Stimulated activated CD4-positive, alpha-beta T cell treated with anti-CD3 and anti-CD28 coated beads, Interleukin-15, amount 100 ng/mL, for 48 hours (primary cell): Measurements from ENCODE around the gene PPFIA2.

ENCODE experiments used
- DNase-seq, 2 donors: peaks; one replicate each; pipeline ENCODE4 v3.0.0-alpha.2; 2020; ENCODE audit warnings: low read depth in 2 of 2

Gene PPFIA2

GRCh38 chr12:81546811-81547210 lies 212.3 kb downstream of the PPFIA2 start:
- DNase-seq: no peak

- no peak for DNase-seq
Measured at GRCh38 chr12:81543621-81544139, 215.5 kb downstream of the PPFIA2 start.

GRCh38 chr12:81542065-81543010 lies 216.8 kb downstream of the PPFIA2 start:
- no peak for DNase-seq

GRCh38 chr12:81541121-81541520 lies 218.0 kb downstream of the PPFIA2 start:
- no peak for DNase-seq

DNA sequence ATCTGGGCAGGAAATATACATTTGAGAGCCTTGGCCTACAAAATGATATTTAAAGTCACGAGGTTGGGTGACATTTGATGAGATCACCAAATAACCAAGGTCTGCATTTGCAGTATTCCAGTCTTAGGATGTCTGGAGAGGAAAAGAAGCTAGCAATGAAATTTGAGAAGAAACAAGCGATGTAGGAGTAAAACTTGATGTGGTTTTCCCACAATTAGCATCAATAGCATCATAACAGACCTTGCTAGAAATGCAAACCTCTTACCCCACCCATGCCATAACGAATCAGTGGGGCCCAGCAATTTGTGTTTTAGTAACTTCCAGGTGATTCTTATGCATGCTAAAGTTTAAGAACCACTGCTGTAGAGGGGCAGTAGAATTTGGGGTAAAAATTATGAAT lies 219.9 kb downstream of the PPFIA2 start:
- no peak for DNase-seq

GRCh38 chr12:81533054-81533453 lies 226.1 kb downstream of the PPFIA2 start:
- no peak for DNase-seq

- DNase-seq: no peak
Measured at GRCh38 chr12:81530352-81530751, 228.8 kb downstream of the PPFIA2 start.

DNA sequence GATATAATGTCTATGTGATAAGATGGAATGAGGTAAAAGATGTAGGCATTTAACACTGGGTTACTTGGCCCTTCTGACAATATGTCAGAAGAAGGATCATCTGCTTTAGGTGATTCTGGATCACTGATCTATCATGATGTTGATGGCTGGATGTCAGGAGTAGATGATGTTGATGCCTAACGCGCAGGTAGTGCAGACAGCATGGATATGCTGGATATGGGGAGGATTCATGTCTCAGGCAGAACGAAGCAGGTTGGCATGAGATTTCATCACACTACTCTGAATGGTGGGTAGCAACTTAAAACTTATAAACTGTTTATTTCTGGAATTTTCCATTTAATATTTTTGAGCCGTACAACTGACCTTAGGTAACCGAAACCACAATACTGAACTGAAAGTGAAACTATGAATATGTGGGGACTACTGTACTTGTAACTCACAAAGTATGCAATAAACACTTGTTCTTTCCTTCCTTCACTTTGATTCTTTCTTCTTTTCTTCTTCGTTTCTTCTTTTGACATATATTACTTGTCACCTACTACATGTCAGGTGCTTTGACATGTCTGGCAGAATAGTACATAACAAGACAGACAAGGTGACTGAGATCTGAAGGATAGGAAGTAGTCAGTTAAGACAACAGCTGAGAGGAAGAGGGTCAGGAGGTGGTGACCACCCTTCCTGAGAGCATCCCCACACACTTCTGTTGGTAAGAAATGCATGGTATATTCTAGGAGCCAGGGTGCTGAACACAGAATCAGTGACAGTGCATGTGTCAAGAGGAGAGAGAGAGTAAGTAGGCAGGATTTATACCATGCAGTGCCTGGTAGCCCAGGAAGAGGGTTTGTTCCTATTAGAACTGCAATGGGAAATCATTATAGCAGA lies 238.8 kb downstream of the PPFIA2 start:
- no peak for DNase-seq

DNA sequence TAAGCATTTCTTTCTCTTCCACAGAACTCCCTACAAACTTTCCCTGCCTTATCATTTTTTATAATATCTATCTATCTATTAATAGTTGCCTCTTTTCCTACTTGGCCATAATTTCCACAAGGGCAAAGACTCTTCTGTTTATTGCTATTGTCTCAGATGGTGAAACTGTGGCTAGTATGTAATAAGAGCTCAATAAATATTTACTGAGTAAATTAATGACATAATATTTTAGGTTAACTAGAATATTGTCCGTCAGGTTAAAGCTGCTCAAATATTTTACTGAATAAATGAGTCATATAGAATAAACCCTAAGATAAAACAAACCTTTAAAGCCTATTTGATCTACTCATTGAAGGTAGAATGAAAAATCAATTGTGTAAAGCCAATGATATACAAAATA lies 240.5 kb downstream of the PPFIA2 start:
- DNase-seq: no peak

- no peak for DNase-seq
Measured at GRCh38 chr12:81517296-81517695, 241.9 kb downstream of the PPFIA2 start.

- no peak for DNase-seq
Measured at GRCh38 chr12:81502912-81503695, 256.0 kb downstream of the PPFIA2 start.

GRCh38 chr12:81500788-81501187 lies 258.4 kb downstream of the PPFIA2 start:
- DNase-seq: no peak

GRCh38 chr12:81499809-81500208 lies 259.3 kb downstream of the PPFIA2 start:
- no peak for DNase-seq

- no peak for DNase-seq
Measured at GRCh38 chr12:81492131-81492720, 266.9 kb downstream of the PPFIA2 start.

DNA sequence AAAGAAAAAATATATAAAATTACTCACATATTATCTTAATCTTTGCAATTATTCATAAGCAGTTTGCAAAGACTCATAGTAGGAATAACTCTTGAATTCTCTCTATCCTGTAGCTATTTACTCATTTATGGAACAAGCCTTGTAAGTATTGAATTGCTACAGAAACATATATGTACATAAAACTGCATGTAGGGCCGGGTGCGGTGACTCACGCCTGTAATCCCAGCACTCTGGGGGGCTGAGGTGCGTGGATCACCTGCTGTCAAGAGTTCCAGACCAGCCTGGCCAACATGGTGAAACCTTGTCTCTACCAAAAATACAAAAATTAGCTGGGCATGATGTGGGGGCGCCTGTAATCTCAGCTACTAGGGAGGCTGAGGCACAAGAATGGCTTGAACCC lies 286.2 kb downstream of the PPFIA2 start:
- DNase-seq: no peak

DNA sequence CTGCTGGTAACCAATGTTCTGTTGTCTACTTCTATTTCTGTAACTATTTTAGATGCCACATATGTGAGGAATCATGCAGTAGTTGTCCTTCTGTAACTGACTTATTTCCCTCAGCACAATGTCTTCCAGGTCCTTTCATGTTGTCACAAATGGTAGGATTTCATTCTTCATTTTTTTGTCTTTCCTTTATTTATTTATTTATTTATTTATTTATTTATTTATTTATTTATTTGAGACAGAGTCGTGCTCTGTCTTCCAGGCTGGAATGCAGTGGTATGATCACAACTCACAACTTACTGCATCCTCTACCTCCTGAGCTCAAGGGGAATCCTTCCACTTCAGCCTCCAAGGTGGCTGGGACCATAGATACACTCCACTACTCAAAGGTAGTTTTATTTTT lies 288.2 kb downstream of the PPFIA2 start:
- DNase-seq: no peak

- DNase-seq: no peak
Measured at GRCh38 chr12:81468206-81468605, 290.9 kb downstream of the PPFIA2 start.

DNA sequence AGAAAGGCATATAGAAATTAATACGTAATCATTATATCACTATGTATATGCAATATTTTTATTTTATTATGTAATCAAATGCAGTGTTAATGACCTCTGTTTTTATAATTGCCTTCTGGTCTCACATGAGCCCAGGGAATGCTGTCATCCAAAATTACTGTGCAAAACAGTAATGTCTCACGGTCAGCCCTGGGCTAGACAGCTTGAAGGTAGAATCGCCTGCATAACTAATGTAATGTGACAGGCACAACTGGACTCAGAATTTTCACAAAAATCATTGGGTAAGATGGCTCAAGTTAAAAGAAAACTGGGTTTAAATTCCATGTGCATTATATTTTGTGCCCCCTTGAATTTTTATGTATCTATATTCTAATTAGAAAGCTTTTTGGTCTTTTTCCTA lies 293.3 kb downstream of the PPFIA2 start:
- no peak for DNase-seq

DNA sequence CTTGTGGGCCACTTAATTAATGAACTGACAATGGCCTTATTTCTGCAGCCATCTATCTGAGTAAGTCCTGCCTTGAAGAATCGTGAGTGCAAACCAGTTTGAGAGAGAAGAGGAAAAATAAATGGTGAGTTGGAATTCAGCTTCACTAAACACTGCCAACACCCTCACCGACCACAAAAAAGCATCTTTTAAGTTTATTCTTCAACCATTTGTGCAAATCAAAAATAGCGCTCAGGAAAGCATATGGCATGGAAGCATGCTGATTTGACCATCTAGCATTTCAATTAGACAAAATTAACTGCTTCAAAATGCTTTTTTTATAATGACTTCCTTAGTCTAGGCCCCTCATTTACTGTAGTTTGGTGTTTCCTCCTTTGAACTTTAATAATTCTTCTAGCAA lies 294.0 kb downstream of the PPFIA2 start:
- DNase-seq: no peak

- no peak for DNase-seq
Measured at GRCh38 chr12:81461163-81461562, 298.0 kb downstream of the PPFIA2 start.
